ENCODE results near the gene LPAR5. TPM values are rescaled to one million over a fixed set of nuclear protein-coding genes. Genes with fewer than 3 reads are reported as not detected.

Gene LPAR5
- total and polyA plus RNA-seq, 2 donors (not counting 1 experiment from before 2014, with no cell fraction given), result 0.02 TPM; not detected in 1

- no peaks in the 10 kb centered on the region for H3K27me3 ChIP-seq (ENCODE audit: control insufficient read depth, insufficient read depth, low read length)
- H3K9ac ChIP-seq (ENCODE audit: insufficient read depth, low read length), result peak overlapping the region; percentile 67
- H3K27ac ChIP-seq (ENCODE audit: insufficient read depth, low read length), result peak overlapping the region; percentile 56
- peak; percentile 23 to 34 for DNase-seq (ENCODE audit: low read depth in 2 of 2)
- peaks cover 38% of the 10 kb centered on the region for H3K79me2 ChIP-seq (ENCODE audit: control insufficient read depth, insufficient read depth, low read length)
- no peak for TF ChIP-seq EZH2 (IDR thresholded peaks at IDR 0.05; ENCODE audit: low read length, missing control alignments)
- H3K9me3 ChIP-seq (ENCODE audit: control insufficient read depth, insufficient read depth, low read depth, low read length), result no peaks in the 10 kb centered on the region
- peaks cover 8% of the 10 kb centered on the region for H3K36me3 ChIP-seq (ENCODE audit: control insufficient read depth, insufficient read depth, low read length)
- peak overlapping the region; percentile 99 for H3K4me2 ChIP-seq (ENCODE audit: extremely low read depth, insufficient read depth, low read length)
- peaks cover 15% of the 10 kb centered on the region for H3K4me1 ChIP-seq (ENCODE audit: control insufficient read depth, extremely low read depth, insufficient read depth, low read length)
- no peaks in the 10 kb centered on the region for H4K20me1 ChIP-seq (ENCODE audit: control insufficient read depth, extremely low read depth, insufficient read depth, low read length)
- no peak overlapping the region for H2AFZ ChIP-seq (ENCODE audit: low read length)
- peak overlapping the region; percentile 90 to 94 (median 93) for H3K4me3 ChIP-seq (replicated peaks in 1 of 4; ENCODE audit: control extremely low read depth in 1 of 4, insufficient read depth in 1 of 4, low read depth in 3 of 4, low read length in 4 of 4)
These were observed 29.2 kb downstream of the LPAR5 start for GRCh38 chr12:6606331-6607131.

- peak in 1 of 2 donors; percentile 51 for DNase-seq (ENCODE audit: low read depth in 2 of 2)
- Histone ChIP-seq H2AFZ (ENCODE audit: low read length) (no peak overlapping the region), H3K27ac (ENCODE audit: insufficient read depth, low read length) (peak overlapping the region; percentile 56)
These were observed 30.1 kb downstream of the LPAR5 start for GRCh38 chr12:6605421-6606330.

More at GRCh38 chr12:6605421-6606330, 30.1 kb downstream of the LPAR5 start:
- Histone ChIP-seq H3K79me2 (ENCODE audit: control insufficient read depth, insufficient read depth, low read length) (peaks cover 38% of the 10 kb centered on the region), H3K4me1 (ENCODE audit: control insufficient read depth, extremely low read depth, insufficient read depth, low read length) (peaks cover 15% of the 10 kb centered on the region), H4K20me1 (ENCODE audit: control insufficient read depth, extremely low read depth, insufficient read depth, low read length) (no peaks in the 10 kb centered on the region), H3K36me3 (ENCODE audit: control insufficient read depth, insufficient read depth, low read length) (peaks cover 13% of the 10 kb centered on the region), H3K9me3 (ENCODE audit: control insufficient read depth, insufficient read depth, low read depth, low read length) (no peaks in the 10 kb centered on the region), H3K9ac (ENCODE audit: insufficient read depth, low read length) (peak overlapping the region; percentile 67), H3K4me2 (ENCODE audit: extremely low read depth, insufficient read depth, low read length) (peak overlapping the region; percentile 99), H3K27me3 (ENCODE audit: control insufficient read depth, insufficient read depth, low read length) (no peaks in the 10 kb centered on the region), H3K4me3 (replicated peaks in 1 of 4; ENCODE audit: control extremely low read depth in 1 of 4, insufficient read depth in 1 of 4, low read depth in 3 of 4, low read length in 4 of 4) (peak overlapping the region; percentile 90 to 94 (median 93))
- TF ChIP-seq EZH2 (IDR thresholded peaks at IDR 0.05; ENCODE audit: low read length, missing control alignments), result no peak
- TF ChIP-seq CTCF (conservative IDR thresholded peaks at IDR 0.05 in 1 of 2, IDR thresholded peaks at IDR 0.05 in 1 of 2; ENCODE audit: low read depth in 1 of 2, low read length in 2 of 2), result peak in 1 of 2 donors; percentile 4
